Mesothelial cell of epicardium (in vitro differentiated cells): ENCODE results near the gene GALNT2. TPM values are rescaled to one million over a fixed set of nuclear protein-coding genes. Genes with fewer than 3 reads are reported as not detected.

Experiments
- DNase-seq, 2 experiments: peaks; one replicate each; pipeline ENCODE4 v3.0.0; 2021; ENCODE audit warnings: low spot score in 2 of 2; ENCODE audit not compliant: unreplicated experiment in 2 of 2
- H3K27ac Mint-ChIP-seq: 2 replicates; pipeline ENCODE4 v1.8.0; 2021; ENCODE audit warnings: mixed read lengths
- H3K27me3 Mint-ChIP-seq: 2 replicates; pipeline ENCODE4 v1.8.0; 2021; ENCODE audit warnings: low read depth, mixed read lengths
- H3K36me3 Mint-ChIP-seq: 2 replicates; pipeline ENCODE4 v1.8.0; 2021; ENCODE audit warnings: mixed read lengths
- H3K4me1 Mint-ChIP-seq: 2 replicates; pipeline ENCODE4 v1.8.0; 2021; ENCODE audit warnings: mixed read lengths
- H3K4me3 Mint-ChIP-seq: 2 replicates; pipeline ENCODE4 v1.8.0; 2021; ENCODE audit warnings: mild to moderate bottlenecking, moderate library complexity, mixed read lengths
- H3K9me3 Mint-ChIP-seq: 2 replicates; pipeline ENCODE4 v1.8.0; 2021; ENCODE audit warnings: mixed read lengths
- CTCF ChIP-seq: fragments of 200-600 bp; sonication (generic); IDR thresholded peaks from one replicate; pipeline ENCODE4 v1.5.0; 2021; ENCODE audit warnings: antibody characterized with exemption; ENCODE audit not compliant: unreplicated experiment
- total RNA-seq: library from RNA; stranded (reverse); gene quantifications from 3 replicates; pipeline ENCODE4 v1.2.1, GENCODE V29; 2021

GALNT2 gene
- total RNA-seq, 1 donor from 2014 or later = 48.3 TPM

- Mint-ChIP-seq H3K36me3 (peaks cover 14% of the 10 kb centered on the region), H3K4me1 (peaks cover 27% of the 10 kb centered on the region), H3K27ac (no peak overlapping the region), H3K27me3 (no peaks in the 10 kb centered on the region), H3K9me3 (peaks cover 11% of the 10 kb centered on the region), H3K4me3 (no peak overlapping the region)
- no peak for TF ChIP-seq CTCF
- no peak for DNase-seq
Observed at GRCh38 chr1:230236301-230237008, 169.4 kb downstream of the GALNT2 start.

GRCh38 chr1:230237009-230237370, 170.0 kb downstream of the GALNT2 start:
- Mint-ChIP-seq H3K27me3 (no peaks in the 10 kb centered on the region), H3K4me3 (no peak overlapping the region), H3K4me1 (peaks cover 23% of the 10 kb centered on the region), H3K9me3 (peaks cover 15% of the 10 kb centered on the region), H3K27ac (peak overlapping the region; percentile 35), H3K36me3 (peaks cover 18% of the 10 kb centered on the region)
- no peak for DNase-seq
- TF ChIP-seq CTCF = no peak

GRCh38 chr1:230237805-230238204, 170.8 kb downstream of the GALNT2 start:
- Mint-ChIP-seq H3K4me3 (no peak overlapping the region), H3K9me3 (peaks cover 18% of the 10 kb centered on the region), H3K4me1 (peaks cover 18% of the 10 kb centered on the region), H3K27me3 (no peaks in the 10 kb centered on the region), H3K36me3 (peaks cover 21% of the 10 kb centered on the region), H3K27ac (no peak overlapping the region)
- DNase-seq = no peak
- TF ChIP-seq CTCF = no peak

GRCh38 chr1:230240446-230241086, 173.5 kb downstream of the GALNT2 start:
- Mint-ChIP-seq H3K36me3 (peaks cover 27% of the 10 kb centered on the region), H3K27me3 (no peaks in the 10 kb centered on the region)
- no peak for TF ChIP-seq CTCF

GRCh38 chr1:230242326-230242725, 175.3 kb downstream of the GALNT2 start:
- peaks cover 34% of the 10 kb centered on the region for H3K36me3 Mint-ChIP-seq
- H3K9me3 Mint-ChIP-seq = peaks cover 18% of the 10 kb centered on the region
- TF ChIP-seq CTCF = no peak
- H3K4me3 Mint-ChIP-seq = no peak overlapping the region
- H3K27me3 Mint-ChIP-seq = no peaks in the 10 kb centered on the region
- peaks cover 1% of the 10 kb centered on the region for H3K4me1 Mint-ChIP-seq
- DNase-seq = no peak
- H3K27ac Mint-ChIP-seq = no peak overlapping the region

More at GRCh38 chr1:230240446-230241086, 173.5 kb downstream of the GALNT2 start:
- Mint-ChIP-seq H3K27ac (no peak overlapping the region), H3K4me1 (peaks cover 18% of the 10 kb centered on the region), H3K4me3 (no peak overlapping the region), H3K9me3 (peaks cover 18% of the 10 kb centered on the region)
- DNase-seq = no peak
